GM12873 (cell line): ENCODE results near the gene ATXN7L3.

ENCODE experiments used
- TF ChIP-seq, protein P1 (sequence below): IDR thresholded peaks from 2 replicates; pipeline ENCODE4 v1.5.1; 2012; ENCODE audit warnings: low read depth, mild to moderate bottlenecking, moderate library complexity, low read length, control low read depth; ENCODE audit not compliant: insufficient read depth; ENCODE audit errors: missing control alignments

The ATXN7L3 gene

GRCh38 chr17:44199553-44200477 is at the start of gene ATXN7L3:
ATXN7L3 (minus strand) TSS chr17:44199884; CDS start chr17:44198070, 1,814 bp downstream.
- TF ChIP-seq, protein P1, sequence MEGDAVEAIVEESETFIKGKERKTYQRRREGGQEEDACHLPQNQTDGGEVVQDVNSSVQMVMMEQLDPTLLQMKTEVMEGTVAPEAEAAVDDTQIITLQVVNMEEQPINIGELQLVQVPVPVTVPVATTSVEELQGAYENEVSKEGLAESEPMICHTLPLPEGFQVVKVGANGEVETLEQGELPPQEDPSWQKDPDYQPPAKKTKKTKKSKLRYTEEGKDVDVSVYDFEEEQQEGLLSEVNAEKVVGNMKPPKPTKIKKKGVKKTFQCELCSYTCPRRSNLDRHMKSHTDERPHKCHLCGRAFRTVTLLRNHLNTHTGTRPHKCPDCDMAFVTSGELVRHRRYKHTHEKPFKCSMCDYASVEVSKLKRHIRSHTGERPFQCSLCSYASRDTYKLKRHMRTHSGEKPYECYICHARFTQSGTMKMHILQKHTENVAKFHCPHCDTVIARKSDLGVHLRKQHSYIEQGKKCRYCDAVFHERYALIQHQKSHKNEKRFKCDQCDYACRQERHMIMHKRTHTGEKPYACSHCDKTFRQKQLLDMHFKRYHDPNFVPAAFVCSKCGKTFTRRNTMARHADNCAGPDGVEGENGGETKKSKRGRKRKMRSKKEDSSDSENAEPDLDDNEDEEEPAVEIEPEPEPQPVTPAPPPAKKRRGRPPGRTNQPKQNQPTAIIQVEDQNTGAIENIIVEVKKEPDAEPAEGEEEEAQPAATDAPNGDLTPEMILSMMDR, result no peak

- TF ChIP-seq, protein P1, result no peak
These were observed 48.4 kb upstream of the ATXN7L3 start for GRCh38 chr17:44247876-44248736.

DNA sequence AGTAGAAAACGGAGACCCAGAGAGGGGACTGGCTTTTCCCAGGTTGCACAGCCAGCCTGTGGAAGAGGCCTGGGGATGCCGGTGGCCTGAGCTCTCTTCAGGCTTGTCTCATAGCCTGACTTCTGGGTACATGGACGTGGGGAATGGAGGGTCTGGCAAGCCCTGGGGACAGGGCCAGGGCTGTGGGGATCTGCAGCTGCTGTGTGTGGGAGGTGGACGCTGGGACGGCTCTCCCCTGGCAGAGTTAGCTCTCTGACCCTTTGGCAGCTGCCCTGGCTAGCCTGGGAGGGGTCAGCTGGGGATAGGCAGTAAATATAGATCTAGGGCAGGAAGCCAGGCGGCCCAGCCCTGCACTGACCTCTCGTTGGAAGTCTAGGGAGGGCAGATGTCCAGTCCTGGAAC is 47.8 kb upstream of the ATXN7L3 start:
- TF ChIP-seq, protein P1, result no peak

- TF ChIP-seq, protein P1, result no peak
These were observed 41.5 kb upstream of the ATXN7L3 start for GRCh38 chr17:44241106-44241624.

- TF ChIP-seq, protein P1, result no peak
These were observed 36.8 kb upstream of the ATXN7L3 start for GRCh38 chr17:44236444-44236991.

DNA sequence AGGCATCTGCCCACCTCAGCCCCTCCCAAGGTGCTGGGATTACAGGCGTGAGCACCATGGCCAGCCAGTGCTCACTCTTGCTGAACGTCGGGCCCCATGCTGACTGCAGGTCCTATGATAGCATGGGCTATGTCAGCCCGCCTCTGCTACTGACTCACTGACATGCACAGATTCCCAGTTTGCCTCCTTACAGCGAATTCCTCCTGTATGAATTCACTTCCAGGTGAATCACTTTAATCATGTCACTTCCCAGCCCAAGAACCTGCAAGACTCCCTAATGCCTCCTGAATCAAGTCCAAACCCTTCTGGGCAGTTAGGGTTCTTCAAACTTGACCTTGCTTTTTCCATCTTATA is 35.9 kb upstream of the ATXN7L3 start:
- TF ChIP-seq, protein P1, result no peak

- TF ChIP-seq, protein P1, result no peak
These were observed 33.9 kb upstream of the ATXN7L3 start for GRCh38 chr17:44233582-44233981.
